Measurements from ENCODE around the gene TCF25.

Gene TCF25

GRCh38 chr16:89858973-89859614 lies 14.3 kb upstream of the TCF25 start:
- CTCF ChIA-PET: interaction anchor here (0.6 to 1.4 kb wide), 3 partner anchors 9 to 259 kb away, joined by 3 to 4 read pairs (median 3); no protein-coding TSS in a partner anchor
- POLR2A ChIA-PET (ENCODE audit: low non-redundant PET): no interaction called here
- DNase-seq (ENCODE audit: low spot score): no peak
- no peak overlapping the region for H3K27ac ChIP-seq
- no peak for TF ChIP-seq CTCF (conservative IDR thresholded peaks at IDR 0.05; ENCODE audit: low read depth)

- no peak overlapping the region for H3K27ac ChIP-seq
- DNase-seq (ENCODE audit: low spot score): no peak
- TF ChIP-seq CTCF (conservative IDR thresholded peaks at IDR 0.05; ENCODE audit: low read depth): no peak
- POLR2A ChIA-PET (ENCODE audit: low non-redundant PET): no interaction called here
- CTCF ChIA-PET: interaction anchor here (0.7 to 1.5 kb wide), 6 partner anchors 8 to 1152 kb away, joined by 3 to 7 read pairs (median 4); no protein-coding TSS in a partner anchor
These were observed 13.8 kb upstream of the TCF25 start for GRCh38 chr16:89859615-89860007.

GRCh38 chr16:89860747-89861304 lies 12.6 kb upstream of the TCF25 start:
- DNase-seq (ENCODE audit: low spot score): peak; percentile 83
- ChIA-PET CTCF (interaction anchor here (0.5 to 2.1 kb wide), 27 partner anchors 9 to 448 kb away, joined by 3 to 10 read pairs (median 4); partner anchors contain the start of gene SPATA2L), POLR2A (ENCODE audit: low non-redundant PET) (interaction anchor here (0.6 kb wide), 1 partner anchor 298 kb away, joined by 4 read pairs; no protein-coding TSS in a partner anchor)
- TF ChIP-seq CTCF (conservative IDR thresholded peaks at IDR 0.05; ENCODE audit: low read depth): peak; percentile 98
- no peak overlapping the region for H3K27ac ChIP-seq

- TF ChIP-seq CTCF (conservative IDR thresholded peaks at IDR 0.05; ENCODE audit: low read depth): no peak
- no peak for DNase-seq (ENCODE audit: low spot score)
- ChIA-PET CTCF (interaction anchor here (0.6 to 2.1 kb wide), 9 partner anchors 11 to 162 kb away, joined by 3 to 10 read pairs (median 6); no protein-coding TSS in a partner anchor), POLR2A (ENCODE audit: low non-redundant PET) (no interaction called here)
- no peak overlapping the region for H3K27ac ChIP-seq
These were observed 11.7 kb upstream of the TCF25 start for GRCh38 chr16:89861648-89862047.

GRCh38 chr16:89862732-89863131 lies 10.7 kb upstream of the TCF25 start:
- TF ChIP-seq CTCF (conservative IDR thresholded peaks at IDR 0.05; ENCODE audit: low read depth): no peak
- no peak for DNase-seq (ENCODE audit: low spot score)
- H3K27ac ChIP-seq: peak overlapping the region; percentile 83; the same call in 1 of the 2 replicates
- POLR2A ChIA-PET (ENCODE audit: low non-redundant PET): no interaction called here
- CTCF ChIA-PET: no interaction called here

- peak overlapping the region; percentile 83 for H3K27ac ChIP-seq
- no peak for TF ChIP-seq CTCF (conservative IDR thresholded peaks at IDR 0.05; ENCODE audit: low read depth)
- DNase-seq (ENCODE audit: low spot score): peak; percentile 33
- CTCF ChIA-PET: no interaction called here
- POLR2A ChIA-PET (ENCODE audit: low non-redundant PET): no interaction called here
These were observed 9.5 kb upstream of the TCF25 start for GRCh38 chr16:89863741-89864526.
